SK-N-SH (cell line): ENCODE measurements around the gene C19orf53. TPM values are rescaled to one million over a fixed set of nuclear protein-coding genes. Genes with fewer than 3 reads are reported as not detected.
"Not testable (repeated sequence)": the region's sequence is repeated elsewhere in the genome, so short reads cannot be mapped to it uniquely, and the experiment has no call there.

Source experiments
- CTCF ChIA-PET: fragments of 300-600, 350-600 bp; formaldehyde crosslinking; extraction: SDS; loops from one replicate; lab custom pipeline; 2021; lab: Yijun Ruan, JAX
- POLR2A ChIA-PET: fragments of 350-600 bp; sonication (Branson Sonifier 250); formaldehyde crosslinking; extraction: SDS; loops from one replicate; lab custom pipeline; 2020; ENCODE audit warnings: antibody characterized with exemption, inconsistent platforms; lab: Yijun Ruan, JAX
- DNase-seq: peaks from one replicate; pipeline ENCODE4 v3.0.0; 2012
- H2AFZ ChIP-seq: fragments of 200-600 bp; sonication (generic); 2 replicates; pipeline ENCODE4 v1.8.1; 2016; ENCODE audit warnings: antibody characterized with exemption, mild to moderate bottlenecking, low read depth
- H3F3A ChIP-seq: fragments of 200-600 bp; sonication (generic); replicated peaks from 2 replicates; pipeline ENCODE3; 2016; ENCODE audit warnings: antibody characterized with exemption, mild to moderate bottlenecking; ENCODE audit not compliant: insufficient read depth
- H3K27ac ChIP-seq, 2 experiments: fragments of 200-500 bp in 1 of 2; fragments of 200-600 bp in 1 of 2; sonication (Bioruptor generic) in 1 of 2; sonication (generic), shearing (Covaris generic) in 1 of 2; 2 replicates each; pipeline versions ENCODE4 v1.5.1 to v1.6.1; 2014 to 2016; ENCODE audit warnings: low read depth in 2 of 2, inconsistent platforms in 1 of 2, low read length in 1 of 2, mild to moderate bottlenecking in 1 of 2, mixed read lengths in 1 of 2
- H3K27me3 ChIP-seq: fragments of 200-600 bp; sonication (generic), shearing (Covaris generic); 2 replicates; pipeline ENCODE4 v1.6.1; 2016; ENCODE audit warnings: mixed run types; ENCODE audit not compliant: insufficient read depth
- H3K36me3 ChIP-seq, 2 experiments: fragments of 200-500 bp in 1 of 2; fragments of 200-600 bp in 1 of 2; sonication (Bioruptor generic) in 1 of 2; sonication (generic) in 1 of 2; replicated peaks in 1 of 2; 2 replicates each; pipeline versions ENCODE3 to v1.5.1; 2014 to 2016; ENCODE audit warnings: low read length in 1 of 2, mild to moderate bottlenecking in 1 of 2; ENCODE audit not compliant: insufficient read depth in 2 of 2, control insufficient read depth in 1 of 2
- H3K4me1 ChIP-seq, 2 experiments: fragments of 200-500 bp in 1 of 2; fragments of 200-600 bp in 1 of 2; sonication (Bioruptor generic) in 1 of 2; sonication (generic), shearing (Covaris generic) in 1 of 2; 2 replicates each; pipeline versions ENCODE4 v1.5.1 to v1.6.1; 2014 to 2016; ENCODE audit warnings: low read depth in 1 of 2, low read length in 1 of 2, mixed run types in 1 of 2; ENCODE audit not compliant: insufficient read depth in 2 of 2, control insufficient read depth in 1 of 2
- H3K4me2 ChIP-seq: fragments of 200-600 bp; sonication (generic), shearing (Covaris generic); 2 replicates; pipeline ENCODE4 v1.6.1; 2017; ENCODE audit warnings: mixed run types
- H3K4me3 ChIP-seq, 2 experiments: fragments of 200-500 bp in 1 of 2; fragments of 200-600 bp in 1 of 2; sonication (Bioruptor generic) in 1 of 2; sonication (generic), shearing (Covaris generic) in 1 of 2; 2 replicates each; pipeline versions ENCODE4 v1.5.1 to v1.8.1; 2014 to 2016; ENCODE audit warnings: low read depth in 2 of 2, inconsistent platforms in 1 of 2, low read length in 1 of 2, mild to moderate bottlenecking in 1 of 2, mixed read lengths in 1 of 2, moderate library complexity in 1 of 2
- H3K79me2 ChIP-seq: fragments of 200-600 bp; sonication (generic); 2 replicates; pipeline ENCODE4 v1.8.1; 2017; ENCODE audit warnings: mild to moderate bottlenecking; ENCODE audit not compliant: insufficient read depth
- H3K9ac ChIP-seq: fragments of 200-600 bp; sonication (generic); 2 replicates; pipeline ENCODE4 v1.6.1; 2017; ENCODE audit warnings: mixed run types
- H3K9me2 ChIP-seq: fragments of 200-600 bp; sonication (generic); 2 replicates; pipeline ENCODE4 v1.6.1; 2017; ENCODE audit warnings: mixed run types
- H3K9me3 ChIP-seq: fragments of 200-600 bp; sonication (generic); 2 replicates; pipeline ENCODE4 v1.6.1; 2017; ENCODE audit warnings: mixed run types, mild to moderate bottlenecking, moderate library complexity
- H4K20me1 ChIP-seq: fragments of 200-600 bp; sonication (generic); 2 replicates; pipeline ENCODE4 v1.6.1; 2017; ENCODE audit warnings: mild to moderate bottlenecking, mixed run types; ENCODE audit not compliant: insufficient read depth
- CHD2 ChIP-seq: fragments of 150-350 bp; IDR thresholded peaks from 2 replicates; pipeline ENCODE4 v1.6.1; 2018; ENCODE audit warnings: low read length; ENCODE audit not compliant: partially characterized antibody
- ELF1 ChIP-seq: IDR thresholded peaks from 2 replicates; pipeline ENCODE4 v1.4.0; 2012
- EP300 ChIP-seq, 2 experiments: IDR thresholded peaks; 2 replicates each; pipeline versions ENCODE4 v1.4.0 to v1.6.1; 2012; ENCODE audit warnings: borderline replicate concordance in 1 of 2, low read depth in 1 of 2, low read length in 1 of 2
- FOSL2 ChIP-seq: IDR thresholded peaks from 2 replicates; pipeline ENCODE4 v1.4.0; 2012; ENCODE audit warnings: low read depth, mild to moderate bottlenecking, moderate library complexity, borderline replicate concordance
- GABPA ChIP-seq: IDR thresholded peaks from 2 replicates; pipeline ENCODE4 v1.4.0; 2012; ENCODE audit warnings: low read depth, mild to moderate bottlenecking
- JUND ChIP-seq: IDR thresholded peaks from 2 replicates; pipeline ENCODE4 v1.4.0; 2012
- MXI1 ChIP-seq: IDR thresholded peaks from 2 replicates; pipeline ENCODE4 v1.6.1; 2012; ENCODE audit warnings: mild to moderate bottlenecking, low read depth, low read length, improper control_type of control experiment
- NFIC ChIP-seq: IDR thresholded peaks from 2 replicates; pipeline ENCODE4 v1.4.0; 2012; ENCODE audit warnings: borderline replicate concordance
- NRF1 ChIP-seq: IDR thresholded peaks from 2 replicates; pipeline ENCODE4 v1.6.1; 2012; ENCODE audit warnings: low read depth, mild to moderate bottlenecking, low read length
- POLR2AphosphoS5 ChIP-seq: IDR thresholded peaks from 2 replicates; pipeline ENCODE4 v1.6.1; 2012; ENCODE audit warnings: low read depth, low read length
- RAD21 ChIP-seq: IDR thresholded peaks from 2 replicates; pipeline ENCODE4 v1.6.1; 2012; ENCODE audit warnings: mild to moderate bottlenecking, low read length
- RXRA ChIP-seq: IDR thresholded peaks from 2 replicates; pipeline ENCODE4 v1.4.0; 2012; ENCODE audit warnings: low read depth, mild to moderate bottlenecking, borderline replicate concordance
- SIN3A ChIP-seq: IDR thresholded peaks from 2 replicates; pipeline ENCODE4 v1.6.1; 2012; ENCODE audit warnings: low read depth, mild to moderate bottlenecking, low read length, moderate library complexity, borderline replicate concordance
- SMC3 ChIP-seq: IDR thresholded peaks from 2 replicates; pipeline ENCODE4 v1.6.1; 2012; ENCODE audit warnings: low read depth, low read length, improper control_type of control experiment
- TCF12 ChIP-seq: IDR thresholded peaks from 2 replicates; pipeline ENCODE4 v1.4.0; 2012
- YY1 ChIP-seq: IDR thresholded peaks from 2 replicates; pipeline ENCODE4 v1.4.0; 2012; ENCODE audit warnings: low read depth, mild to moderate bottlenecking
- WGBS: methylation state at CpG from one replicate; pipeline ENCODE4 v1.1.6; 2017; ENCODE audit warnings: low lambda C conversion rate; 5-methylcytosine and 5-hydroxymethylcytosine counted together
- polyA plus RNA-seq, 3 experiments: library from polyadenylated mRNA; depleted of rRNA; stranded (reverse); fragments of >200 nt; gene quantifications; 2 replicates each; pipeline ENCODE4 v1.2.3, GENCODE V29; 2012
- TF ChIP-seq, protein P1 (sequence below): fragments of 150-350 bp; IDR thresholded peaks from 2 replicates; pipeline ENCODE4 v1.6.1; 2017; ENCODE audit warnings: antibody characterized with exemption, low read length, low read depth, borderline replicate concordance
- TF ChIP-seq, protein P2 (sequence below): IDR thresholded peaks from 2 replicates; pipeline ENCODE4; 2012

The C19orf53 gene
- polyA plus RNA-seq, 1 of the 3 experiments (the other 2 are of a cell fraction), result 554 TPM

DNA sequence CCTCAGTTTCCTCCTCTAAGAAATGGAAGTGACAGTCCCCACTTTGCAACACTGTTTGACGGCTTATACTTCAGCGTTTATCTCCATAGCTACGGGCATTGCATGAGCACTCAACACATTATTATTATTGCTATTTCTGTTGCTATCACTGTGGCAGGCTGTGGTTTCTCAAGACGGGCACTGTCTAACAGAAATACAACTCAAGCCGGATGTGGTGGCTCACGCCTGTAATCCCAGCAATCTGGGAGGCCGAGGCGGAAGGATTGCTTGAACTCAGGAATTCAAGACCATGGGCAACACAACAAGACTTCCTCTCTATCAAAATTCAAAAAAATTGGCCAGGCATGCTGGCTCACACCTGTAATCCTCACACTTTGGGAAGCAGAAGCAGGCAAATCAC lies 16.1 kb downstream of the C19orf53 start:
- Histone ChIP-seq H3K4me1 (peaks cover 5 to 17% of the 10 kb centered on the region in 2 experiments; a peak in 3 of 4 replicates), H2AFZ (no peak overlapping the region), H3F3A (peaks cover 4% of the 10 kb centered on the region), H3K36me3 (no peaks in the 10 kb centered on the region), H3K27ac (no peak overlapping the region), H3K4me2 (no peak overlapping the region), H3K9me3 (no peaks in the 10 kb centered on the region), H3K4me3 (no peak overlapping the region), H3K9me2 (no peaks in the 10 kb centered on the region), H4K20me1 (no peaks in the 10 kb centered on the region), H3K79me2 (peaks cover 10% of the 10 kb centered on the region; the same call in 1 of the 2 replicates), H3K27me3 (no peaks in the 10 kb centered on the region), H3K9ac (no peak overlapping the region)
- POLR2A ChIA-PET, result no interaction called here
- 91% methylated on average over 8 of the region's 8 CpGs for WGBS
- no peak for DNase-seq
- no peak for TF ChIP-seq MXI1
- TF ChIP-seq CHD2, result no peak
- no peak for TF ChIP-seq SIN3A
- TF ChIP-seq, protein P1, sequence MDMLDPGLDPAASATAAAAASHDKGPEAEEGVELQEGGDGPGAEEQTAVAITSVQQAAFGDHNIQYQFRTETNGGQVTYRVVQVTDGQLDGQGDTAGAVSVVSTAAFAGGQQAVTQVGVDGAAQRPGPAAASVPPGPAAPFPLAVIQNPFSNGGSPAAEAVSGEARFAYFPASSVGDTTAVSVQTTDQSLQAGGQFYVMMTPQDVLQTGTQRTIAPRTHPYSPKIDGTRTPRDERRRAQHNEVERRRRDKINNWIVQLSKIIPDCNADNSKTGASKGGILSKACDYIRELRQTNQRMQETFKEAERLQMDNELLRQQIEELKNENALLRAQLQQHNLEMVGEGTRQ, result no peak
- no peak for TF ChIP-seq SMC3
- TF ChIP-seq NFIC, result no peak
- TF ChIP-seq ELF1, result no peak
- CTCF ChIA-PET, result interaction anchor here (1.3 kb wide), 1 partner anchor 23 kb away, joined by 3 read pairs; no protein-coding TSS in a partner anchor

DNA sequence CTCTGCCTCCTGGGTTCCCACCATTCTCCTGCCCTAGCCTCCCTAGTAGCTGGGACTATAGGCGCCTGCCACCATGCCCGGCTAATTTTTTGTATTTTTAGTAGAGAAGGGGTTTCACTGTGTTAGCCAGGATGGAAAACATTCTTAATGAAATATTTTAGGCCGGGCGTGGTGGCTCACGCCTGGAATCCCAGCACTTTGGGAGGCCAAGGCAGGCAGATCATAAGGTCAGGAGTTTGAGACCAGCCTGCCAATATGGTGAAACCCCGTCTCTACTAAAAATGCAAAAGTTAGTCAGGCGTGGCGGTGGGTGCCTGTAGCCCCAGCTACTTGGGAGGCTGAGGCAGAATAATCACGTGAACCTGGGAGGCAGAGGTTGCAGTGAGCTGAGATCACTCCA lies 19.1 kb downstream of the C19orf53 start:
- peak overlapping the region in 1 of 2 experiments; percentile 99; a peak in 1 of 4 replicates for H3K27ac ChIP-seq
- H3K9ac ChIP-seq, POLR2A ChIA-PET: not testable (repeated sequence)

DNA sequence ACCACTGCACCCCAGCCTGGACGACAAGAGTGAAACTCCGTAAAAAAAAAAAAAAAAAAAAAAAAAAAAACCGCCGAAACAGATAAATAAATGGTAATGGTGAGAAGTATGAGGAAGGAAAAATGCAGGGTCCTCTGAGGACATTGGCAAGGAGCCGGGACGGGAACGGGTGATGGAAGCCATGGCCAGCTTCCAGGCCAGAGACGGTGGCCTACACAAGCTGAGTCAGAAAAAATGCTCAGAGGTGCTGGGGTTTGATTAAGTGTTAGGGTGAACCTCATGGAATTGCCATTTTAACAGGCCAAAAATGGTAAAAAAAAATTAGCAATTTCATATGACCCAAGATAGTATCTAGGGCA lies 20.1 kb downstream of the C19orf53 start:
- ChIA-PET POLR2A (interaction anchor here (0.6 to 1.7 kb wide), 4 partner anchors 20 to 52 kb away, joined by 3 to 5 read pairs (median 4); partner anchors contain the start of gene MRI1), CTCF (interaction anchor here (0.7 to 3.1 kb wide), 7 partner anchors 10 to 68 kb away, joined by 3 to 10 read pairs (median 4); no protein-coding TSS in a partner anchor)
- Histone ChIP-seq H3K27me3 (no peaks in the 10 kb centered on the region), H3K79me2 (peaks cover 39% of the 10 kb centered on the region), H3K9me3 (no peaks in the 10 kb centered on the region), H4K20me1 (no peaks in the 10 kb centered on the region), H3F3A (peaks cover 24% of the 10 kb centered on the region), H3K4me3 (peak overlapping the region; percentile 76 to 98), H3K27ac (peak overlapping the region; percentile 88 to 99), H2AFZ (peak overlapping the region; percentile 68; the same call in 1 of the 2 replicates), H3K9ac (peak overlapping the region; percentile 100), H3K4me1 (peaks cover 15 to 18% of the 10 kb centered on the region in 2 experiments; a peak in 3 of 4 replicates), H3K36me3 (no peaks in the 10 kb centered on the region), H3K9me2 (no peaks in the 10 kb centered on the region), H3K4me2 (peak overlapping the region; percentile 100)
- no peak for DNase-seq
- TF ChIP-seq, protein P2, sequence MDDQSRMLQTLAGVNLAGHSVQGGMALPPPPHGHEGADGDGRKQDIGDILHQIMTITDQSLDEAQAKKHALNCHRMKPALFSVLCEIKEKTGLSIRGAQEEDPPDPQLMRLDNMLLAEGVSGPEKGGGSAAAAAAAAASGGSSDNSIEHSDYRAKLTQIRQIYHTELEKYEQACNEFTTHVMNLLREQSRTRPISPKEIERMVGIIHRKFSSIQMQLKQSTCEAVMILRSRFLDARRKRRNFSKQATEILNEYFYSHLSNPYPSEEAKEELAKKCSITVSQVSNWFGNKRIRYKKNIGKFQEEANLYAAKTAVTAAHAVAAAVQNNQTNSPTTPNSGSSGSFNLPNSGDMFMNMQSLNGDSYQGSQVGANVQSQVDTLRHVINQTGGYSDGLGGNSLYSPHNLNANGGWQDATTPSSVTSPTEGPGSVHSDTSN, result peak; percentile 48
- TF ChIP-seq GABPA (no peak), RAD21 (no peak), SIN3A (no peak), FOSL2 (peak; percentile 38; the same call in 1 of the 2 replicates), NFIC (peak; percentile 88), JUND (0 out of 2 replicates have a peak, but pooled peaks have one; percentile 14), EP300 (IDR thresholded peaks at IDR 0.05; ENCODE audit: borderline replicate concordance in 1 of 2, low read depth in 1 of 2, low read length in 1 of 2) (peak in 1 of 2 experiments; percentile 26; a peak in 1 of 4 replicates), NRF1 (no peak), MXI1 (no peak), POLR2AphosphoS5 (peak; percentile 14; the same call in 1 of the 2 replicates), YY1 (peak; percentile 30; the same call in 1 of the 2 replicates), TCF12 (peak; percentile 53; the same call in 1 of the 2 replicates), RXRA (peak; percentile 64; the same call in 1 of the 2 replicates)
- 3% methylated on average over 8 of the region's 8 CpGs for WGBS

More for the DNA sequence above, 19.1 kb downstream of the C19orf53 start:
- not testable (repeated sequence) for H3K36me3 ChIP-seq, H4K20me1 ChIP-seq, H3K4me2 ChIP-seq, H3K27me3 ChIP-seq, DNase-seq, H2AFZ ChIP-seq, H3K9me3 ChIP-seq, H3K4me3 ChIP-seq, H3K9me2 ChIP-seq
- H3K4me1 ChIP-seq, result peaks cover 15 to 18% of the 10 kb centered on the region in 2 experiments; a peak in 3 of 4 replicates
- peaks cover 37% of the 10 kb centered on the region for H3K79me2 ChIP-seq
- CTCF ChIA-PET, result interaction anchor here (2.2 to 3.1 kb wide), 2 partner anchors 9 to 69 kb away, joined by 10 to 14 read pairs; no protein-coding TSS in a partner anchor
- H3F3A ChIP-seq, result peaks cover 24% of the 10 kb centered on the region
- WGBS, result 96% methylated on average over 9 of the region's 9 CpGs
